ENCODE data around the gene MAPK8. TPM values are rescaled to one million over a fixed set of nuclear protein-coding genes. Genes with fewer than 3 reads are reported as not detected.

The MAPK8 gene
- total RNA-seq, 1 donor from 2014 or later, result 47.4 TPM

DNA sequence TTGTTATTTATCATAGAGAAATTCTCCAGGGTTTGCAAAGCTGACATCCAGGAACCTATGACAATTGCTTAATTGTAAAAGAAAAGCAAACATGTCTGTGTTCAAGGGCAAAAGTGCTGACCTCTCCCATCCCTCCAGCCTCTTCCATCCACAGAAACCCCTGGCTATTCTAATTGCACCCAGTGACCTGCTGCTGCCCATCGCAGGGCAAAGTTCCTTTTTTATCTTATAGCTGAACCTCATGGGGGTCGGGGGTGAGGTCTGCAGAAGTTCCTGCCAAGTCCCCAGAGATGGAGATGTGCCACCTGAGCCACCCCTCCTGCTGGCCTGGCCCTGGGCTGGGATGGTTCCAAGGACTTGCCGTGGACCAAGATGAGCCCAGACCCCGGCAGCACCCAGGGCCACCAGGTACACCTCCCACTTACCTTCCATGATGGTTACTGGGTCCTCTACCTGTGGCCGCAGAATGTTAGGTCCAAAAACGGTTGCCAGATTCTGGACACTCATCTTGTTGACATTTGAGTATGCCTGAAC lies 146.5 kb downstream of the MAPK8 start:
- no peak overlapping the region for H3K4me2 ChIP-seq (ENCODE audit: low read length)
- no peak for DNase-seq (ENCODE audit: low read depth)
- Mint-ChIP-seq H3K27me3 (ENCODE audit: low read depth, unreplicated experiment) (peaks cover 7% of the 10 kb centered on the region), H3K9me3 (ENCODE audit: unreplicated experiment) (no peaks in the 10 kb centered on the region), H3K27ac (ENCODE audit: unreplicated experiment) (no peak overlapping the region), H3K4me1 (ENCODE audit: low read depth, unreplicated experiment) (peaks cover 9% of the 10 kb centered on the region), H3K36me3 (ENCODE audit: low read depth, unreplicated experiment) (no peaks in the 10 kb centered on the region), H3K4me3 (ENCODE audit: unreplicated experiment) (no peak overlapping the region)
- H3K36me3 ChIP-seq (ENCODE audit: insufficient read depth, low read length), result peaks cover 7% of the 10 kb centered on the region
- peaks cover 51% of the 10 kb centered on the region for H4K20me1 ChIP-seq (ENCODE audit: insufficient read depth, low read length)
- no peaks in the 10 kb centered on the region for H3K27me3 ChIP-seq (ENCODE audit: insufficient read depth, low read length)
- H3K9ac ChIP-seq (ENCODE audit: low read length), result no peak overlapping the region
- no peak overlapping the region for H3K4me3 ChIP-seq (ENCODE audit: insufficient read depth, low read depth, low read length)
- H2AFZ ChIP-seq (ENCODE audit: low read depth, low read length), result no peak overlapping the region
- FAIRE-seq, result no peak
- peaks cover 11% of the 10 kb centered on the region for H3K4me1 ChIP-seq (ENCODE audit: insufficient read depth, low read length)
- H3K79me2 ChIP-seq (ENCODE audit: insufficient read depth, low read length), result no peaks in the 10 kb centered on the region
- no peaks in the 10 kb centered on the region for H3K9me3 ChIP-seq (ENCODE audit: insufficient read depth, low read depth, low read length)
- TF ChIP-seq, protein P1, sequence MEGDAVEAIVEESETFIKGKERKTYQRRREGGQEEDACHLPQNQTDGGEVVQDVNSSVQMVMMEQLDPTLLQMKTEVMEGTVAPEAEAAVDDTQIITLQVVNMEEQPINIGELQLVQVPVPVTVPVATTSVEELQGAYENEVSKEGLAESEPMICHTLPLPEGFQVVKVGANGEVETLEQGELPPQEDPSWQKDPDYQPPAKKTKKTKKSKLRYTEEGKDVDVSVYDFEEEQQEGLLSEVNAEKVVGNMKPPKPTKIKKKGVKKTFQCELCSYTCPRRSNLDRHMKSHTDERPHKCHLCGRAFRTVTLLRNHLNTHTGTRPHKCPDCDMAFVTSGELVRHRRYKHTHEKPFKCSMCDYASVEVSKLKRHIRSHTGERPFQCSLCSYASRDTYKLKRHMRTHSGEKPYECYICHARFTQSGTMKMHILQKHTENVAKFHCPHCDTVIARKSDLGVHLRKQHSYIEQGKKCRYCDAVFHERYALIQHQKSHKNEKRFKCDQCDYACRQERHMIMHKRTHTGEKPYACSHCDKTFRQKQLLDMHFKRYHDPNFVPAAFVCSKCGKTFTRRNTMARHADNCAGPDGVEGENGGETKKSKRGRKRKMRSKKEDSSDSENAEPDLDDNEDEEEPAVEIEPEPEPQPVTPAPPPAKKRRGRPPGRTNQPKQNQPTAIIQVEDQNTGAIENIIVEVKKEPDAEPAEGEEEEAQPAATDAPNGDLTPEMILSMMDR (IDR thresholded peaks at IDR 0.05; ENCODE audit: insufficient read depth, low read depth, low read length), result no peak
- TF ChIP-seq EZH2 (IDR thresholded peaks at IDR 0.05; ENCODE audit: insufficient read depth, low read length), result no peak
- H3K27ac ChIP-seq (ENCODE audit: low read depth, low read length), result no peak overlapping the region

DNA sequence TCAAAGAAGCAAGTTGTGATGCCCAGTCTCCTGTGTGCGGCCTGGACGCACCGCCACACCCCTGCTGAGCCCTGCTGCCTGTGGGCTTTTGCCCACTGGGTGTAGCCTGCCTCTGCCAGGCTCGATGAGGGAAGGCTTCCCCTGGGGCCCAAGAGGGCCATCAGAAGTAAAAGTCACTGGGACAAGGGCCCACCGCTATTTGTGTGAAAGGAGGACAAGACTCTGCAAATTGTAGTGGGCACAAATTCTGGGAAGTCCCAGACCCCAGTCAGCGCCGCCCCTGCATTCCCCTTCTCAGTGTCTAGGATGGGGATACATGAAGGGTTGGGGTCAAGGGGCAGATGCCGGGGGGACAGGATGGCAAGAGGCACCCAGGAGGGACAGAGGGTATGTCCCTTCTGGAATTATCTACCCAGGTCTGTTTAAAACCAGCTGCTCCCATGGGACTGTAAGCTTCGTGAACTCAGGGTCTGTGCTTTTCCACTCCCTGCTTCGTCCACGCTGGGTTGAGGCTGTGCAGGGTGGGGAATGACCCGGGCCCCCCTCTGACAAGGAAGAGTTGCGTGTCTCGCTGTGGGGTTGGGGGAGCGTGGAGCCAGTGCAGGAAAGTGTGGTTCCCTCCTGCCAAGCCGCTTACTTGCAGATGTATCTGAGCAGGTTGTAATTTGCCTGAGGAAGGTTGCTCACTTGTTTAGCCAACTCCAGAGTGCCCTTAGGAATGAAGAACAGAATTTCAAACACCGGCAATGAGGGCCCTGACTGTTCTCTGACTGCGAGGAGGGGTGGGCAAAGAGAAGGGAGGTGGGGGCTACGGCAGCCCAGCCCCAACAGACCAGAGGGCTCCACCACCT lies 147.2 kb downstream of the MAPK8 start:
- peaks cover 51% of the 10 kb centered on the region for H4K20me1 ChIP-seq (ENCODE audit: insufficient read depth, low read length)
- H3K9ac ChIP-seq (ENCODE audit: low read length), result no peak overlapping the region
- no peak overlapping the region for H3K27ac ChIP-seq (ENCODE audit: low read depth, low read length)
- no peak overlapping the region for H3K4me2 ChIP-seq (ENCODE audit: low read length)
- H3K79me2 ChIP-seq (ENCODE audit: insufficient read depth, low read length), result no peaks in the 10 kb centered on the region
- H3K27me3 ChIP-seq (ENCODE audit: insufficient read depth, low read length), result no peaks in the 10 kb centered on the region
- H3K9me3 ChIP-seq (ENCODE audit: insufficient read depth, low read depth, low read length), result no peaks in the 10 kb centered on the region
- Mint-ChIP-seq H3K27me3 (ENCODE audit: low read depth, unreplicated experiment) (peaks cover 5% of the 10 kb centered on the region), H3K27ac (ENCODE audit: unreplicated experiment) (no peak overlapping the region), H3K36me3 (ENCODE audit: low read depth, unreplicated experiment) (no peaks in the 10 kb centered on the region), H3K4me1 (ENCODE audit: low read depth, unreplicated experiment) (peaks cover 6% of the 10 kb centered on the region), H3K9me3 (ENCODE audit: unreplicated experiment) (no peaks in the 10 kb centered on the region), H3K4me3 (ENCODE audit: unreplicated experiment) (no peak overlapping the region)
- FAIRE-seq (no peak), DNase-seq (ENCODE audit: low read depth) (no peak)
- peaks cover 7% of the 10 kb centered on the region for H3K36me3 ChIP-seq (ENCODE audit: insufficient read depth, low read length)
- H3K4me1 ChIP-seq (ENCODE audit: insufficient read depth, low read length), result peaks cover 8% of the 10 kb centered on the region
- H3K4me3 ChIP-seq (ENCODE audit: insufficient read depth, low read depth, low read length), result no peak overlapping the region
- H2AFZ ChIP-seq (ENCODE audit: low read depth, low read length), result no peak overlapping the region
- no peak for TF ChIP-seq EZH2 (IDR thresholded peaks at IDR 0.05; ENCODE audit: insufficient read depth, low read length)
- TF ChIP-seq, protein P1 (IDR thresholded peaks at IDR 0.05; ENCODE audit: insufficient read depth, low read depth, low read length), result no peak
